HepG2 (cell line): ENCODE data around the gene PDZD2.

Experiments
- BRCA1 ChIP-seq: sonication (generic); formaldehyde crosslinking; IDR thresholded peaks from 2 replicates; pipeline ENCODE4 v1.4.0; 2020; ENCODE audit warnings: missing genetic modification reagents
- CTCF ChIP-seq: sonication (generic); formaldehyde crosslinking; IDR thresholded peaks from 2 replicates; pipeline ENCODE4 v1.5.0; 2020; ENCODE audit warnings: mild to moderate bottlenecking, missing genetic modification reagents, moderate library complexity
- HDAC2 ChIP-seq: sonication (generic); formaldehyde crosslinking; IDR thresholded peaks from 2 replicates; pipeline ENCODE4 v1.4.0; 2020; ENCODE audit warnings: missing genetic modification reagents
- HNF4G ChIP-seq, 2 experiments: sonication (generic) in 1 of 2; formaldehyde crosslinking in 1 of 2; IDR thresholded peaks; 2 replicates each; pipeline versions ENCODE4 v1.4.0 to v1.6.1; 2011 to 2020; ENCODE audit warnings: borderline replicate concordance in 2 of 2, low read depth in 2 of 2, mild to moderate bottlenecking in 2 of 2, low read length in 1 of 2, missing genetic modification reagents in 1 of 2, moderate library complexity in 1 of 2
- NFIB ChIP-seq: sonication (generic); formaldehyde crosslinking; IDR thresholded peaks from 2 replicates; pipeline ENCODE4 v1.9.0; 2021; ENCODE audit warnings: missing genetic modification reagents, mild to moderate bottlenecking, borderline replicate concordance
- POLR2A ChIP-seq, 2 experiments: IDR thresholded peaks; 2 replicates each; pipeline ENCODE4 v1.6.1; 2011; ENCODE audit warnings: low read depth in 2 of 2, low read length in 2 of 2, mild to moderate bottlenecking in 1 of 2, moderate library complexity in 1 of 2; ENCODE audit not compliant: insufficient read depth in 1 of 2
- SALL2 ChIP-seq: sonication (generic); formaldehyde crosslinking; IDR thresholded peaks from 2 replicates; pipeline ENCODE4 v1.8.1; 2023; ENCODE audit warnings: mild to moderate bottlenecking, missing genetic modification reagents, inconsistent platforms
- SMARCE1 ChIP-seq: fragments of 450-650 bp; IDR thresholded peaks from 2 replicates; pipeline ENCODE4 v1.6.1; 2017; ENCODE audit warnings: borderline replicate concordance
- SMYD3 ChIP-seq: sonication (generic); formaldehyde crosslinking; IDR thresholded peaks from 2 replicates; pipeline ENCODE4 v1.8.1; 2023; ENCODE audit warnings: mild to moderate bottlenecking, missing genetic modification reagents
- TSC22D2 ChIP-seq: sonication (generic); formaldehyde crosslinking; IDR thresholded peaks from 2 replicates; pipeline ENCODE4 v1.5.1; 2020; ENCODE audit warnings: missing genetic modification reagents, mild to moderate bottlenecking, borderline replicate concordance
- ZNF232 ChIP-seq: sonication (generic); formaldehyde crosslinking; IDR thresholded peaks from 2 replicates; pipeline ENCODE4 v1.4.0; 2020; ENCODE audit warnings: missing genetic modification reagents, borderline replicate concordance
- ZNF605 ChIP-seq: sonication (generic); formaldehyde crosslinking; IDR thresholded peaks from 2 replicates; pipeline ENCODE4 v1.8.0; 2022; ENCODE audit warnings: mild to moderate bottlenecking, missing genetic modification reagents
- ZNF639 ChIP-seq: conservative IDR thresholded peaks from 2 replicates; pipeline ENCODE4 v1.6.1; 2018; ENCODE audit warnings: missing genetic modification reagents
- ZNF709 ChIP-seq: sonication (generic); formaldehyde crosslinking; IDR thresholded peaks from 2 replicates; pipeline ENCODE4 v1.5.0; 2020; ENCODE audit warnings: mild to moderate bottlenecking, missing genetic modification reagents

- TF ChIP-seq SMARCE1 (no peak), POLR2A (IDR thresholded peaks at IDR 0.05; ENCODE audit: insufficient read depth in 1 of 2, low read depth in 2 of 2, low read length in 2 of 2) (no peak), TSC22D2 (CRISPR knock-in tag) (no peak), ZNF639 (CRISPR knock-in tag) (no peak), HDAC2 (CRISPR knock-in tag) (no peak), HNF4G (IDR thresholded peaks at IDR 0.05; ENCODE audit: borderline replicate concordance, low read depth, low read length) (no peak), HNF4G (CRISPR knock-in tag; IDR thresholded peaks at IDR 0.05; ENCODE audit: borderline replicate concordance, low read depth) (no peak), ZNF709 (no peak), ZNF605 (CRISPR knock-in tag) (no peak), SALL2 (CRISPR knock-in tag) (no peak), NFIB (CRISPR knock-in tag) (no peak), SMYD3 (CRISPR knock-in tag) (no peak), ZNF232 (CRISPR knock-in tag) (no peak), CTCF (CRISPR knock-in tag) (no peak), BRCA1 (CRISPR knock-in tag) (no peak)
Measured at GRCh38 chr5:31948006-31948405, 309.1 kb downstream of the PDZD2 start.
